GM18526 (cell line): Measurements from ENCODE around the gene ARHGAP26.

ENCODE experiments used
- POLR2A ChIP-seq: IDR thresholded peaks from 3 replicates; pipeline ENCODE4 v1.6.1; 2011; ENCODE audit not compliant: insufficient read length; ENCODE audit errors: extremely low read depth

The ARHGAP26 gene

DNA sequence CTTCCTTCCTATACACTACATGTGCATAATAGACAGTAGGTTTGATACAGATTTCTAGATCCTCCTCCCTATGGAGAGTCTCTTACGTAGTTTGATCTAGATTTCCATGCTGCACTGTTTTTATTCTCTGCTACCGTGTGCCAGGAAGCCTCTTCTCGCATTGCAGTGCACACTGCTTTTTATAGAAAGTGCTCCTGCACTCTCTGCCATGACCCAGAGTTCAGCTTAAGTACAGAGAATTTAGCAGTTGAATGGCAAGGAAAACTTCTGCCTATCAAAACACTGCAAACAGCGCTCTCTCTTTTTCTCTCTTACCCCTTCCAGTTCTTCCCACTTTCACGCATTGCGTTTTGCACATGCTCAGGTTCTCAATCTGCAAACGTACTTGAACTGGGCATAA lies 187.4 kb downstream of the ARHGAP26 start:
- TF ChIP-seq POLR2A: no peak

- TF ChIP-seq POLR2A: no peak
These were observed 188.9 kb downstream of the ARHGAP26 start for GRCh38 chr5:142958944-142959682.

DNA sequence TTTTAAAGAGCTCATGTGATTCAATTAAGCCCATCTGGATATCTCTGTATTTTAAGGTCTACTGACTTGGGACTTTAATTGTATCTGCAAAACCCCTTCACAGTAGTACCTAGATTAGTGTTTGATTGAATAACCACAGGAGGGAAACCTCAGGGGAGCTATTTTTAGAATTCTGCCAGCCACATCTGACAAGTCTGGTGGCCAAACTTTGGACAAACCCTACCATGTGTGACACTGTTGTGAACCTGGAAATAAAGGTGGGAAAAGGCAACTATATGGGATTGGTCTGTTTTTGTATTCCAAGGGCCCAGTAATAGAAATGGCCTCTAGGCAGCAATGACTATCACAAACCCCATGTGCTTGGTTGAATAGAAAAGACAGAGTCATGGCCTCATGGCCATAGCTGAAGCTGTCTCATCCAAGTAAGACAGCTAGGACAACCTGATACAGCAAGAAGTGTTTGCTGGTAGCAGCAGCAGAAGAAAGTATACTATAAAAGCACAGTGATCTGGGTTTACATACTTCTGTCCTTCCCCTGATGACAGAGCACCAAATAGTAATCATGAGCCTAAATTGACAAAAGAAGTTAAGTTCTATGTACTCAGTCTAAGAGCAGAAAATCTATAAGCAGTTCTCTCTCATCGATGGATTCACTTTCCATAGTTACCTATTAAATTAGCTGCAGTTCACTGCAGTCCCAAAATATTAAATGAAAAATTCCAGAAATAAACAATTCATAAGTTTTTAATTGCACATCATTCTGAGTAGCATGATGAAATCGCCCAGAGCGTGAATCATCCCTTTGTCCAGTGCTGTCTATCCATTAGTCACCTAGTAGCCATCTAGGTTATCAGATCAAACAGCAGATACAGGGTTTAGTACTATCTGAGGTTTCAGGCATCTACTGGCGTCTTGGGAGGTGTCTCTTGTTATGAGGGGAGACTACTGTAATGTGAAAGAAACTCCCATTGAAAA lies 189.8 kb downstream of the ARHGAP26 start:
- no peak for TF ChIP-seq POLR2A

GRCh38 chr5:142961440-142962173 lies 191.4 kb downstream of the ARHGAP26 start:
- no peak for TF ChIP-seq POLR2A

GRCh38 chr5:142962174-142962533 lies 192.0 kb downstream of the ARHGAP26 start:
- no peak for TF ChIP-seq POLR2A

DNA sequence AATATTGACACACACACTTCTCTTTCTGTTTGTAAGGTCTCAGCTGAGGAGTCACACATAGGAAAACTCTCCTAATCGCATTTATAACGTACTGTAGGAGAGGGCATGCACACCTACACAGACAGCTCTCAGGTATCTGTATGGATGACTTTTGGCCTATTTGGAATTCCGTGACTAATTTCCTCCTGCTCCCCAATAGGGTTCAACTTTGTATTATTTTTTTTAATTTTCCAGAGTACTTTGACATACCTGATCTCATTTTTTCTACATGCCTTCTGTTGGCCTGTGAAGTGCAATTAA lies 195.9 kb downstream of the ARHGAP26 start:
- no peak for TF ChIP-seq POLR2A

DNA sequence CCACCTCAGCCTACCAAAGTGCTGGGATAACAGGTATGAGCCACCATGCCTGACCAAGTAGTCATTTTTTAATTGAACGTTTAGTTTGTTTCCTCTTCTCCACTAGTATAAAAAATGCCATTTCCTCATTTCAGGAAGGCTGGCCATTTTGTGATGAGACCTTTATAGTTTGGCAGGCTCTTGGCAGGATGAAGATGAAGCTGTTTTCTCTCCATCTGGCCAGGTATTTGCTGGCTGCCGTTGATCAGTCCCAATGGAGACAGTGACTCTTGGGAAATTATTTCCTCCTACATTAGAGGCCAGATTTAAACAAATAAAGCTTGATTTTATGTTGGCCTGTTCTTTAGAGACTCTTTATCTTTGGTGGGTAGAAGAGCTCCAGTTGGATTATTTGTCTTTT lies 199.0 kb downstream of the ARHGAP26 start:
- TF ChIP-seq POLR2A: no peak

- no peak for TF ChIP-seq POLR2A
These were observed 199.7 kb downstream of the ARHGAP26 start for GRCh38 chr5:142969624-142970439.

- no peak for TF ChIP-seq POLR2A
These were observed 200.4 kb downstream of the ARHGAP26 start for GRCh38 chr5:142970440-142971030.

DNA sequence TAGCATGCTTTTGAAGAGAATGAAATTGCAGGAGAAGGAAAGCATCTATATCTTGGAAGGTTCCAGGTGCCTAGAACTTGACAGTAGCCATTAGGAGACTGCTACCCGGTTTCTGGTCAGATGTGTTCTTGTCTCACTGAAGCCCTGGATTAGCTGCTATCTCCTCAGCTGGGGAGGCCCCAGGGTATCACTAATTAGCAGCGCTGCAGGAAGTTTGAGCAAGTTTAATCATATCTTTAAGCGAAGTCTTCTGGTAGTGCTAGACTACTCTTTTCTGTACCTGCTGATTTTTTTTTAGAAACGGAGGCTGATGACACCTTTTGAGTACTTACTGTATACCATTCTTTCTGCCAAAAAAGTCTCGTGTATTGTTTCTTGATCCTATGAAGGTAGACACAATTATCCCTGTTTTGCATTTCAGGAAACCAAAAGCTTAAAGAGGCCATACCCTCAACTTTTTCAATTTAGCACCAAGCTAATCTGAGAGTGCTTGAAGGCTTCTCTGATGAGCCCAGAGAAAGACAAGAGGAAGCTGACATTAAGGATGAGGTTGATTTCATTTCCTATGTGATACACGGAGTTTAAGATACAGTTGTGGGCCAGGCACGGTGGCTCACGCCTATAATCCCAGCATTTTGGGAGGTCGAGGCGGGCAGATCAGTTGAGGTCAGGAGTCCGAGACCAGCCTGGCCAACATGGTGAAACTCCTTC lies 201.3 kb downstream of the ARHGAP26 start:
- no peak for TF ChIP-seq POLR2A

GRCh38 chr5:142972064-142972570 lies 201.9 kb downstream of the ARHGAP26 start:
- TF ChIP-seq POLR2A: no peak

- no peak for TF ChIP-seq POLR2A
These were observed 203.8 kb downstream of the ARHGAP26 start for GRCh38 chr5:142973932-142974331.

GRCh38 chr5:142974409-142974808 lies 204.2 kb downstream of the ARHGAP26 start:
- no peak for TF ChIP-seq POLR2A

GRCh38 chr5:142976861-142977260 lies 206.7 kb downstream of the ARHGAP26 start:
- TF ChIP-seq POLR2A: no peak
